Stimulated activated CD8-positive, alpha-beta memory T cell treated with anti-CD3 and anti-CD28 coated beads, Interleukin-12 subunit alpha, Interleukin-12 subunit beta, amount 100 ng/mL, for 24 hours (primary cell): ENCODE data around the gene FADS1.
A peak's percentile ranks its signal among the peaks of the same experiment; 100 is the strongest.

Experiments
- DNase-seq: peaks from one replicate; pipeline ENCODE4 v3.0.0-alpha.2; 2020; ENCODE audit errors: extremely low read depth

The FADS1 gene

DNA sequence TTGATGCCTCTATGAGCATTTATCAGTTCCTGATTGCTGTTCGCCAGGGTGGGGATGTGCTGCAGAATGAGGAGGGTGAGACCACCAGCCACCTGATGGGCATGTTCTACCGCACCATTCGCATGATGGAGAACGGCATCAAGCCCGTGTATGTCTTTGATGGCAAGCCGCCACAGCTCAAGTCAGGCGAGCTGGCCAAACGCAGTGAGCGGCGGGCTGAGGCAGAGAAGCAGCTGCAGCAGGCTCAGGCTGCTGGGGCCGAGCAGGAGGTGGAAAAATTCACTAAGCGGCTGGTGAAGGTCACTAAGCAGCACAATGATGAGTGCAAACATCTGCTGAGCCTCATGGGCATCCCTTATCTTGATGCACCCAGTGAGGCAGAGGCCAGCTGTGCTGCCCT lies 21.3 kb downstream of the FADS1 start:
- no peak for DNase-seq

DNA sequence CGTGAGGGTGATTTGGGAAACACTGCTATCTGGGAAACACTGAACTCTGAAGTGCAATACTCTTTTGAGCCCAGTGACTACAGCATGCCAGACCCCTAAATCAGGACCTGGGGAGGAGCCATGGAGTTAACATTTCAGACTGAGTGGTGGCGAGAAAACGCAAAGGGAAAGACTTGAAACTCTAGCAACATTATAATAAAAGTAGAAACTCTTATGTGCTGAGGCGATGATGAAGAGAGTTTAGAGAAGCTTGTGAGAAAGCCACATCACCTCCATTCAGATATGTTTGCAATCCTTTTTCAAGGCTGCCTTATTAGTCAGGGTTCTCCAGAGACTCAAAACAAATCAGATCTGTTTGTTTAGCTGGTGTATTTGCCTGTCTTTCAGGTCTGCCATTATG lies 22.2 kb downstream of the FADS1 start:
- no peak for DNase-seq

DNA sequence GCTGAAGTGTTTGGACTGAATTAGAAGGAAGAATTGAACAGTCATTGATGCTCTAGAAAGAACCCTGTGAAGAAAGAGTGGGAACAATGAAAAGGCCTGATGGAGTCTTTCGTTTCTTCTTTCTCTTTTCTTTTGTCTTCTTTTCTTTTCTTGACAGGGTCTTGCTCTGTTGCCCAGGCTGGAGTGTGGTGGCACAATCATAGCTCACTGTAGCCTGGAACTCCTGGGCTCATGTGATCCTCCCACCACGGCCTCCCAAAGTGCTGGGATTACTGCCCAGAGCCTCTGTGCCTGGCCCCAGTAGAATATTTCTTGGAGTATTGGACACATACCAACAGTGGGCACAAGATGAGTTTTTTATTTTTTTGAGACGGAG lies 23.0 kb downstream of the FADS1 start:
- no peak for DNase-seq

DNA sequence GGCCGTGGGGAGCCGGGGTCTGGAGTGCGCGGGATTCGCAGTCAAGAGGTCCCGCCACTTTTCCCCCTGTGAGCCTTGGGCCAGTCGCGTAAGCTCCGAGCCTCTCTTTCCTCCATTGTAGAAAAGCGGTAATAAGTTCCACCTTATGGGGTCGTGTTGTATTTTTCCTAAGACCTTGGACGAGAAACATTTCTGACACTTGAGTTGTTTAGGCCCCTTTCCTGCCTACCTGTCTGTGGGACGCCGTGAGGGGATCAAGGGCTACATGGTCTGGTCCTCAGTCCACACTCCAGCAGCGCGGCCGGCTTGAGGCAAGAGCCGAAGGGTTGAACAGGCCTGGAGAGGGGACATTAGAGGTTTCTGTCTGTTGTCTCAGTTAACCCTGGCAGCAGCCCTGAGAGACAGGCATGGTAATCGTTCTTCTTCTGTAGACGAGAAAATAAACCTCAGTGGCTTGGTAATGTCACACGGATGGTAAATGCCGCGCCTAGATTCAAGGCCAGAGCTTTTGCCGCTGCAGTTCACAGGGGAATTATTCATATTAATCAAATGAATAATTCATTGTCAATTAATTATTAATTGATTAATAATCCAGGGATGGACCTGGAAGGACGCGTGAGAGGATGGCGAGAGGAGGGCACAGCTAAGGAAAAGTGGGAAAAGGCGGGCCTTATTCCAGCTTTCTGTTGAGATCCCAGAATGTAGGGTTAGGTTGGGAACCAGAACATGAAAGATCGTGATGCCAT lies 23.5 kb downstream of the FADS1 start:
- DNase-seq, result no peak

DNA sequence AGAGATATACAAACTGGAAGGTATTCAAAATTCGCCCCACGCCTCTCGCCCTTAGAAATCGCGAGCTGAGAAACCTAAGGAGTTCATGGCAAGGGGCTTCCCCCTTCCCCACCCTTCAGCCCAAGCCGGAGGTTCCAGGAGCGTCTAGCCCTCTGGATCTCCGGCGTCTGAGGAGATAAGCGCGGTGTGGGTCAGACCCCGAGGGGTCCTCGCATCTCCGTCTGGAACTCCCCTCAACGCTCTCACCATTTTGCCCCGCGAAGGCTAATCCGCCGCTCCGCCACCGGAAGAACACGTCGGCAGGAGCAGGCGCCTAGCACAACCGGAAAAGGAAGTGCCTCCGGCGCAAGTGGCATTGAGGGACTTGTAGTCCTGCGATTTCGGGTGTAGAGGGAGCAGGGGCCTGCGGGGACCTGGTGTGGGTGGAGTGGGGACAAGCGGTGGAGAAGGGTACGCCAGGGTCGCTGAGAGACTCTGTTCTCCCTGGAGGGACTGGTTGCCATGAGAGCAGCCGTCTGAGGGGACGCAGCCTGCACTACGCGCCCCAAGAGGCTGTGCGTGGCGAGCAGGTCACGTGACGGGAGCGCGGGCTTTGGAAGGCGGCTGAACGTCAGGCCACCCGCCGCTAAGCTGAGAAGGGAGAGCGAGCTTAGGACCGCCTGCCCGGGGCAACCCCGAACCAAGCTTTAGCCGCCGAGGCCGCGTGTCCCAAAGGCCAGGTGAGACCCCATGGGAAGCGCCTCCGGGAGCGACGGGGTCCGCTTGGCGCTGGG lies 24.3 kb downstream of the FADS1 start, which contains the start of the genes FEN1 and TMEM258:
TSS of gene FEN1 (plus strand) at position 602 of the 773 bp plus-strand sequence. CDS start 2,451 bp downstream, outside the sequence.
TSS of gene TMEM258 (minus strand) at position 290 of the 773 bp plus-strand sequence. CDS start at position 249, 41 bp downstream.
- peak; percentile 78 for DNase-seq

DNA sequence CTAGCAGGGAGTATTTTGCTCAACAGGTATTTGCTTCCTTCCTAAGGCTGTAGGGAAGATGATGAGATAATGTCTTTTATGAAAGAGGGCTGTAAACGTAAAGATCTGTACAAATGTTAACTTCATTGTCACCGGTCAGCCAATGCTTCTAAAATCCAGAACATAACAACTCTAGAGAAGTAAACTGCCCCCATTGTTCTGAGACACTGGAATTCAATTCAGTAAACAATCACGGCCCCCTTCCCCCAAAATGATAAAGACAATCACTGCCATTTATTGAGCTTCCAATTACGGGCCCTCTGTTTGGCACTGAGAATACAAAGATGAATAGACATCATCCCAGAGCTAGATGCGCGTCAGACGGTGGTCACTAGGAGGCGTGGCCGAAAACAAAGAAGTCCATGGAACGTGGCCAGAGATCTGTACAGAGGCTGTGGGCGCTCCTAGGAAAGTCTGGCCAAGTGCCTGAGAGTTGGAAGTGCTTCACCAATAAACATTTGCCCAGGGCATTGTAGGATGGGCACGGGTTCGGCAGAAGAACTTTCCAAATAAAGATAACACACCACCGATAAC lies 25.0 kb downstream of the FADS1 start:
- DNase-seq, result no peak

DNA sequence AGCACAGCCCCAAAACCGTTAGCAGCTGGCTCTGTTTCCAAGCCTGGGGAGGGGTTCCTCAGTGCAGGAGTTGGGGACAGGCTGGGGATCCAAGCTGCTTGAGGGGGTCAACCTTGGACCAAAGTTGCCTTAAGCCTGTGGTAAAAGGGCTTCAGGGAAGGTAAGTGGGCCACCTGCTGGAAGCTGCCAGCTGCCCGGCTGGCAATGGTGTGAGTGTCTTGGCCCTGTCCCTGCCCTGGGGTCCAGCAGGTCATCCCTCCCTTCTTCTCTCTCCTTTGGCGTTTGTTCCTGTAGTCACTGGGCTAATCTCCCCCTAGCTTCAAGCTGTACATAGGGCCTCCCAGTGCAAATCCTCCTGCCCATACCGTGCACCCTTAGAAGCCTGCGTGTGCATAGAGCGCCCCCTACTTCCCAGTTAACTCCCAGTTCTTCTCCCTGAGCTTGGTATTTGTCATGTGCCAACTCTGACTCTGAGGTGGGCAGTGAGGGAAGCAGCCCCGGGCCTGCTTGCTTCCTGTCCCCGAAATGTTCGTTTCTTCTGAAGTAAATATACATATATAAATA lies 28.8 kb downstream of the FADS1 start:
- no peak for DNase-seq

DNA sequence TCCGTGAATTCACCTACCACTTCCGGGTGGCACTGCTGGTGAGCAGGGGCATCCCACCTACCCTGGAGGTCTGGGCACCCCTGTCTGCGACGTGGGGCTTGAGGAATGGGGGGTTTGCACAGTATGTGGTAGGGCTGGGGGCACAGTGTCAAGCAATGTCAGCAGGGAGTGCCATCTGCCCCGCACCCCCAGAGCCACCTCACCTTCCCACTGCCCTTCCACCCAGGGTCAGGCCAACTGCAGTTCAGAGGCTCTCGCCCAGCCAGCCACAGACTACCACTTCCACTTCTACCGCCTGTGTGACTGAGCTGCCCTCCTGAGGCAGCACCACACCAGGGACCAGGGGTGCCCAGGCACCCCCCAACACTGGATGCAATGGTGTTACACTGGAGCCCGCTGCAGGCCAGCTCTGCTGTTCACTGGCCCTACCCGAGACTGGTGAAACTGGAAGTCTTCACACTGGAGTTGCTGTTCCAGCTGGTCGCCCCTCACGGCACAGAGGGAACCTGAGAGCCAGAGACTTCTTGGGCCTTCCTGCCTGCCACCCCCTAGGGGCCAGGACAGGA lies 30.9 kb downstream of the FADS1 start:
- no peak for DNase-seq

DNA sequence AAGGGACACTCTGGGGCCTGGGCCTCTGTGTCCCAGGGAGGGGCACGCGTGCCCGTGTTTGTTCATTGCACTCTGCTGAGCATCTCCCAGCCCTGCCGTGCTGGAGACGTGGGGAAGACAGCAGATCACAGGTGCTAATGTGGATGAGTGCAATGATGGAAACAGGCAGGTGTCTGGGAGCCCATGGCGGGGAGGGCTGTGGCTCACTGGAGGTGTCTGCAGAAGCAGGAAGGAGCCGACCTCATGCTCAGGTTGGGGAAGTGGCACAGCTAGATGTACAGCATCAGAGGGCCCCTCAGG lies 32.3 kb downstream of the FADS1 start:
- no peak for DNase-seq

DNA sequence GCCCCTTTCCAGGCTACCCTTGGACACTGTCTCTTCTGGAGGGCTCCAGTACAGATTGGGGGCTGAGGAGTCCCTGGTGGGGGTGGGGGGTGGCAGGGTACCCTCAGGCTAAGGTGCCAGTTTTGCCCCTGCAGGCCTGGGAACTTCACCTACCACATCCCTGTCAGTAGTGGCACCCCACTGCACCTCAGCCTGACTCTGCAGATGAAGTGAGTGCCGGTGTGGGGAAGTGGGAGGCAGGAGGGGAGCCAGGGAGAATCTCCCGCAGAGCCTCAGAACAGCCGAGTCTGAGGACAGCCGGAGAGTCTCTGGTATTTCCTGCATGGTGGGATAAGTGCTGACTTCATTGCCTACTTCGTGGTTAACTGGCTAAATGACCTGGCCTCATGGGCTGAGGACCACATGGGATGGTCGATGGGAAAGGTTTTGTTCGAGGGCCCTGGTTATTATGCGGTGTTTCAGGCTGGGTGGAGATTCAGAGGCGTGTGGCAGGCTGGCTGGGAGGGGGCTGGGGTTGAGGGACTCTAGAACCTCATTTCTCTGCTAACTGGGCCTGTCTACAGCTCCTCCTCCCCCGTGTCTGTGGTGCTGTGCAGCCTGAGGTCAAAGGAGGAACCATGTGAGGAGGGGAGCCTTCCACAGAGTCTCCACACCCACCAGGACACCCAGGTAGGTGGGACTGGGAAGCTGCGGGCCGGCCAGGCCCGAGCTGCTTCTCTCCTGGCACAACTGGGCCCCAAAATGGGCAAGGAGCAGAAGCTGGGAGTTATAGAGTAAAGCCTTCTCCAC lies 32.9 kb downstream of the FADS1 start:
- no peak for DNase-seq

DNA sequence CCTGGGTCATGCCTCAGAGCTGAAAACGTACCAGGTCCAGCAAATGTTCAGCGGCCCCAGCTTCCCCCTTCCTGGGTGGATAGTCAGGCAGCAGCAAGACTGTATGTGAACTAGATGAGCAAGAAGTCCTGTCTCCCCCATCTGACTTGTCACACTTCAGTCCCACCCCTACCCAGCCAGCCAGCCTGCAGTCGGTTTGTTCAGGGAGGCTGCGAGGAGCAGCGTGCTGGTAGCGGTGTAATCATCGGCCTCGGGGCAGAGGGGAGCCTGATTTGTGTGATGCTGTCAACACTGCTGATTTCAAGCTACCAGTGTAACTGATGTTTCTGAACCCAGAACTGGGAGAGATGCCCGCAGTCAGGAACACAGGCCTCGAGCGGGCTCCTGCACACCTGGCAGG lies 34.0 kb downstream of the FADS1 start:
- DNase-seq, result no peak

DNA sequence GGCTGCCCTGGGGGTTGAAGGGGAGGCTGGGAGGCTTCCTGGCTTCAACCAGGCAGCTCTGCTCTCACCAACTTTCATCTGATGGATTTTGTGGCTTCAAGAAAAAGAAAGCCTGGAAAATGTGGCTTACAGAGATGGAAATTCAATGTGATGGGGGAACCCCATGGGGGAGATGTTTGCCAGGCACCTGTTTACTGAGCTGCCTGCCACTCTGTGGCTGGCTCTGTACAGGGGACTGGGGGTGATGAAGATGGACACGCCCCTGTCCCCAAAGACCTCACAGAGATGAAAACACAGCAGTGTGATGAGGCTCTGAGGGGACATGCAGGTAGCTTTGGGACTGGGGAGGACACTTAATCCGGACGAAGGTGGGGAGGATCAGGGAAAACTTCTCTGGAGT lies 34.5 kb downstream of the FADS1 start:
- DNase-seq, result no peak

DNA sequence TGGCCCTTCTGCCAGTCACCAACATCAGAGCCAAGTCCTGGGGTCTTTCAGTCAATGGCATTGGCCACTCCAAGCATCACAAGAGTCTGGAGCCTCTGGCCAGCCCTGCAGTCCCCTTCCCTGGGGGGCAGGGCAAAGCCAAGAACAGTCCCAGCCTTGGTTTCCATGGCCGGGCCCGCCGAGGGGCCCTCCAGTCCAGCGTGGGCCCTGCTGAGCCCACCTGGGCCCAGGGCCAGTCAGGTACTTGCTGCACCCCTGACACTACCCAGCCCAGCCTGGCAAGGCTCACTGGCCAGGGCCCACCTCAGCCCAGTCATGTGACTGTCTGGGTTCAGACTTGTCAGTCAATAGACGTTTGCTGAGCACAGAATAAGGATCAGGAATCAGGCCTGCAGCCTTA lies 35.2 kb downstream of the FADS1 start:
- DNase-seq, result no peak

DNA sequence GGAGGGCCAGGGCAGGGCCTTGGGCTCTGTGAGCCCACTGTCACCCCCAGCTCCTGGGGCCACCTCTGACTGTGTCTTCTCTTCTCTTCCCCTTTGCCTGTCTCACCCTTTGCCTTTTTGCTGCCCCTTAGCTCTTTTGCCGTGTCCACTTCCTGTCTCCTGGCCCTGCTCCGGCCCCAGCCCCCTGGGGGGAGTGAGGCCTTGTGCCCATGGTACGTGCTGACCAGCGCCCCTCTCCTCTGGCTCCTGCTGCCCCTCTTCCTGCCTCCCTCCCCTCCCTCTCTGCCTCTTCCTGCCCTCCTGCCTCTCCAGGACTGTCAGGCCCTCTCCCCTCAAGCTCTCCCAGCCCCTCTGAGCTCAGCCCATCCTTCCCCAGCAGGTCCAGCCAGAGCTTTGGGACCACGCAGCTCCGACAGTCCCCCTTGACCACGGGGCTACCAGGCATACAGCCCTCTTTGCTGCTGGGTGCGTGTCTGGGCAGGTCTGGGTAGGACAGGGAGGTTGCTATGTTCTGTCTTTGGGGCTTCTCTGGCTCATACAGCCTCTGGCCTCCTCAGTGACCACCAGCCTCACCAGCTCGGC lies 36.1 kb downstream of the FADS1 start:
- DNase-seq, result no peak

DNA sequence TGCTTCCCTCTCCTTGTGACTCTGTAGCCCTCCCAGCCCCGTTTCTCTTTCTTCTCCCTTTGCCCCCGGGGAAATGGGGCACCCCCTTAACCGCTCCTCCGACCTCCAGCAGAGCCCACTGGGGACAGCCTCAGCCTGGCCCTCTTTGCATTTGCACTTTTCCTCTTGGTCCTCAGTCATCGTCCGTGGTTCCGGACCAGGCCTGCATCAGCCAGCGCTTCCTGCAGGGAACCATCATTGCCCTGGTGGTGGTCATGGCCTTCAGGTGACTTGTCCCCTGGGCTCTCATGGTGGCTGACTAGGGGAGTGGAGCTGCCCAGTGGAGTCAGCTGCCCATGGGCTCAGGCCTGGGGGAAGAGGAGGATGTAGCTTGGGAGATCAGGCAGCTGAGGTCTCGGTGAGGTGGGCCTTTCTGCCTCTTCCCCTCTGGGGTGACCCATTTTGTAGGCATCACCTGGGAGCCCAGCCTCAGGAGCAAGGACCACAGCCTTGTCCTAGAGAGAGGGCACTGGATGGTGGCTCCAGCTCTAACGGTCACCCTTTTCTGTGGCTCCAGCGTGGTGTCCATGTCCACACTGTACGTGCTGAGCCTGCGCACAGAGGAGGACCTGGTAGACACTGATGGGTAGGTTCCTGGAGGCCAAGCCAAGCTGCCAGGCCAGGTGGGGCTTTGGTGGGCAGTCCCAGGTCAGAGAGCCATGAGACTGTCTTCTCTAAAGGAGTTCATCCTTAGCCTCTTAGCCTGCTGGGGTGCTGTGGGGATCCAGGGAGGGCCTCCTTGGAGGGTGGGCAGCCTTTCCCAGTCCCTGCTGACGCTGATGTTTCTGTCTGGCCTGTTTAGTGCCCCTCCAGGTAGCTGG lies 36.9 kb downstream of the FADS1 start:
- DNase-seq, result no peak

DNA sequence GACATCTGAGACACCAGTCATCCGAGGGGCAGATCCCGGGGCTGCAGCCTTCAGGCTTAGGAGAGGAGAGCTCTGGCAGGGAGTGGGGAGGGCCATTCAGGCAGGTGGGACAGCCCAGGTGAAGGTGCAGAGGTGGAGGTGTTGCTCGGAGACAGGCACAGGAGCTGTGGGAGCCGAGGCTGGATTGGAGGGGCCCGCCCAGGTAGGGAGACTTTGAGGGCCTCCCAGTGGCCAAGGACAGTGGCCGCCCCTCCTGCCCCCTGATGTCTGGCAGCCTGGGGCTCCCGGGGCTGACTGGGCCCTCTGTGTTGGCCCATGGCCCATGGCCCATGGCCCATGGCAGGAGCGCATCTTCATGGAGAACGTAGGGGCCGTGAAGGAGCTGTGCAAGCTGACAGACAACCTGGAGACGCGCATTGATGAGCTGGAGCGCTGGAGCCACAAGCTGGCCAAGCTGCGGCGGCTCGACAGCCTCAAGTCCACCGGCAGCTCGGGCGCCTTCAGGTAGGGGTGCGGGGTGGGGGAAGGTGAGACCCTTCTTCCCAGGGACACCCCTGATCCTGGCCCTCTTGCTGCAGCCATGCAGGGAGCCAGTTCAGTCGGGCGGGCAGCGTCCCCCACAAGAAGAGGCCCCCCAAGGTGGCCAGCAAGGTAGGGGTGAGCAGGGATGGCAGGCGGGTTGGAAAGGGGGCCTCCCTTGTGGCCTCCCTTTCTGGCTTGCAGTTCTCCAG lies 37.7 kb downstream of the FADS1 start:
- DNase-seq, result no peak

DNA sequence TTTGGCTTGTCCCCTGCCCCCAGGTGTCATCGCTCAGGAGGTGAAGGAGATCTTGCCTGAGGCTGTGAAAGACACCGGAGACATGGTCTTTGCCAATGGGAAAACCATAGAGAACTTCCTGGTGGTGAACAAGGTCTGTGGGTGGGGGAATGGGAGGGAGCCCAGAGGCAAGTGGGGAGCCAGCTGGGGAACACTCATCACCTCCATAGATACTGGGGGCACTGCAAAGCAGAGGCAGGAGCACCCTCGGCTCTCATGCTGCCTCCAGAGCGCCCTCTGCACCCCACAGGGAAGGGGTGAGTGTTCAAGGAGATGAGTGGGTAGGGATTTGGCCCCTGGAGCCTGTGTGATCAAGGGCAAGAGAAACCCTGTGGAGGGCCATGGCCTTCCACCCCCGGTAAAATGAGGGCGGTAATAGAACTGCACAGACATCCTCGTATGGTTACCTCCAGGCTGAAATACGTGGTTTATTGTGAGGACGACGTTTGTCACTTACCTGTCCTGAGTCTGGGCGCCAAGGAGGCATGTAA lies 38.4 kb downstream of the FADS1 start:
- DNase-seq, result no peak

DNA sequence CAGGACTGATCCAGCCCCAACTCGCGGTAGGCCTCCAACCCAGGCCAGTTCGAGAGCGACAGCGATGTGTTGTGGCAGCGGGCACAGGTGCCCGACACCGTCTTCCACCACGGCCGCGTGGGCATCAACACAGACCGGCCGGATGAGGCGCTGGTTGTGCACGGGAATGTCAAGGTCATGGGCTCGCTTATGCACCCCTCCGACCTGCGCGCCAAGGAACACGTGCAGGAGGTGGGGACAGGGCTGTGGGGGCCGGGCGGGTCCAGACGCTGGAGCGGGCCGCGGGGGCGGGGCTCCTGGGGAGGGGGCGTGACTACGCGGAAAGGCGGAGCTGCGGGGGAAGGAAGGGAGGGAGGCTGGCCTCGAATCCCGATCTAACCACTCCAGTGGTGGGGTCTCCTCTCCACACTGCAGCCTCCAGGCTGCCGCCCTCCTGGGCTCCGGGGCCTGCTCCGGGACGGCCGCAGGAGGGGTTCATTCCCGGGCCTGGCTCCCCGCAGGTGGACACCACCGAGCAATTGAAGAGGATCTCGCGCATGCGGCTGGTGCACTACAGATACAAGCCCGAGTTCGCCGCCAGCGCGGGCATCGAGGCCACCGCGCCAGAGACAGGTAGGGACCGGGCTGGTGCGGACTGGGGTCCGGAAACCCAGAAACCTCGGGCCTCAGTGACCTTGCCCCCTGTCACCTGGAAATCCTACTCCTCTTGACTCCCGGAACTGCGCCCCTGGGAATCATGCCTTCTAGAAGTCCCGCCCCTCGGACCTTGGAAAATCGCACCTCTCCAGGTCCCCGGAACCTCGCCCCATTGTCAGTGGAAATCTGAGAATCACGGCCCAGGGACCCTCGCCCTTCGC lies 39.3 kb downstream of the FADS1 start:
- no peak for DNase-seq
